ENCODE measurements around the gene HUS1B.
"Not testable (repeated sequence)": the region's sequence is repeated elsewhere in the genome, so short reads cannot be mapped to it uniquely, and the experiment has no call there.

Gene HUS1B

DNA sequence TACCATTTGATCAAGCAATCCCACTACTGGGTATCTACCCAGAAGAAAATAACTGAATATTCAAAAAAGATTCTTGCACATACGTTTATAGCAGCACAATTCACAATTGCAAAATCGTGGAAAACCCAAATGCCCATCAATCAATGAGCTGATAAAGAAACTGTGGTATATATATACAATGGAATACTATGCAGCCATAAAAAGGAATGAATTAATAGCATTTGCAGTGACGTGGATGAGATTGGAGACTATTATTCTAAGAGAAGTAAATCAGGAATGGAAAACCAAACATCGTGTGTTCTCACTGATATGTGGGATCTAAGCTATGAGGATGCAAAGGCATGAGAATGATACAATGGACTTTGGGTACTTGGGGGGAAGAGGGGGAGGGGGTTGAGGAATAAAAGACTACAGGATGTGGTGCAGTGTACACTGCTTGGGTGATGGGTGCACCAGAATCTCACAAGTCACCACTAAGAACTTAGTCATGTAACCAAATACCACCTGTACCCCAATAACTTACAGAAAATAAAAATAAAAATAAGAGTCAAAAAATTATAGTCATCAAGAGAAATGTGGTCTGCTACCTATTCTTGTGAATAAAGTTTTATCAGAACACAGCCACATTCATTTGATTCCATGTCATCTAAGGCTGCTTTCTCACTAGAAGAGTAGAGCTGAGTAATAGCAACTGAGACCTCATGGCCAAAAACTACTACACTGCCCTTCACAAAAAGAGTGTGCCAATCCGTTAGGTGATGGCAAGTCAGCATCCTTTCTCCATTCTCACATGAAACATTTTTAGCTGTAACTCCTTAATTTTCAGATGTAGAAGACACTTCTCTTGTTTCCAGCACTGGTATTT lies 8.7 kb upstream of the HUS1B start:
- Histone ChIP-seq H3K4me3 (ENCODE audit: low read length) (no peak overlapping the region), H3K79me2 (ENCODE audit: low read length) (peaks cover 34% of the 10 kb centered on the region), H3K9me2 (replicated peaks; ENCODE audit: insufficient read depth, low read length) (no peaks in the 10 kb centered on the region), H3K27ac (ENCODE audit: low read length) (no peak overlapping the region), H2AFZ (ENCODE audit: low read length) (no peak overlapping the region), H3K9me3 (replicated peaks; ENCODE audit: insufficient read depth, low read length) (no peaks in the 10 kb centered on the region), H4K20me1 (ENCODE audit: insufficient read depth, low read length) (no peaks in the 10 kb centered on the region), H3F3A (ENCODE audit: insufficient read depth, low read length) (no peaks in the 10 kb centered on the region), H3K27me3 (replicated peaks; ENCODE audit: insufficient read depth, low read length) (no peaks in the 10 kb centered on the region), H3K36me3 (replicated peaks; ENCODE audit: insufficient read depth, low read length) (no peaks in the 10 kb centered on the region), H3K4me2 (ENCODE audit: low read depth, low read length) (no peak overlapping the region), H3K9ac (ENCODE audit: low read length) (no peak overlapping the region), H3K4me1 (ENCODE audit: low read length) (no peaks in the 10 kb centered on the region)
- DNase-seq, result no peak
- TF ChIP-seq EZH2 (optimal IDR thresholded peaks at IDR 0.05; ENCODE audit: low read depth, low read length) (no peak), CTCF (IDR thresholded peaks at IDR 0.05; ENCODE audit: low read length) (no peak), EZH2phosphoT487 (IDR thresholded peaks at IDR 0.05; ENCODE audit: low read length) (no peak)

- H4K20me1 ChIP-seq (ENCODE audit: insufficient read depth, low read length); H3K9me2 ChIP-seq (replicated peaks; ENCODE audit: insufficient read depth, low read length); H3K4me2 ChIP-seq (ENCODE audit: low read depth, low read length); H3K4me1 ChIP-seq (ENCODE audit: low read length); H3K9ac ChIP-seq (ENCODE audit: low read length); H3F3A ChIP-seq (ENCODE audit: insufficient read depth, low read length); H3K27me3 ChIP-seq (replicated peaks; ENCODE audit: insufficient read depth, low read length); H3K4me3 ChIP-seq (ENCODE audit: low read length); H3K36me3 ChIP-seq (replicated peaks; ENCODE audit: insufficient read depth, low read length); H3K9me3 ChIP-seq (replicated peaks; ENCODE audit: insufficient read depth, low read length); H2AFZ ChIP-seq (ENCODE audit: low read length); DNase-seq; H3K27ac ChIP-seq (ENCODE audit: low read length): not testable (repeated sequence)
- peaks cover 45% of the 10 kb centered on the region for H3K79me2 ChIP-seq (ENCODE audit: low read length)
These were observed 6.9 kb upstream of the HUS1B start for GRCh38 chr6:663788-664187.

GRCh38 chr6:659716-660581 lies 3.0 kb upstream of the HUS1B start:
- H3K79me2 ChIP-seq (ENCODE audit: low read length), result peaks cover 46% of the 10 kb centered on the region
- H3K36me3 ChIP-seq (replicated peaks; ENCODE audit: insufficient read depth, low read length), result no peaks in the 10 kb centered on the region
- H3K9ac ChIP-seq (ENCODE audit: low read length), result no peak overlapping the region
- no peaks in the 10 kb centered on the region for H3F3A ChIP-seq (ENCODE audit: insufficient read depth, low read length)
- H2AFZ ChIP-seq (ENCODE audit: low read length), result no peak overlapping the region
- H3K9me2 ChIP-seq (replicated peaks; ENCODE audit: insufficient read depth, low read length), result no peaks in the 10 kb centered on the region
- H3K4me2 ChIP-seq (ENCODE audit: low read depth, low read length), result no peak overlapping the region
- no peaks in the 10 kb centered on the region for H3K27me3 ChIP-seq (replicated peaks; ENCODE audit: insufficient read depth, low read length)
- H3K9me3 ChIP-seq (replicated peaks; ENCODE audit: insufficient read depth, low read length), result no peaks in the 10 kb centered on the region
- H3K4me3 ChIP-seq (ENCODE audit: low read length), result no peak overlapping the region
- H3K27ac ChIP-seq (ENCODE audit: low read length), result no peak overlapping the region
- DNase-seq, result no peak
- H4K20me1 ChIP-seq (ENCODE audit: insufficient read depth, low read length), result no peaks in the 10 kb centered on the region
- H3K4me1 ChIP-seq (ENCODE audit: low read length), result no peaks in the 10 kb centered on the region
- TF ChIP-seq EZH2 (optimal IDR thresholded peaks at IDR 0.05; ENCODE audit: low read depth, low read length) (no peak), CTCF (IDR thresholded peaks at IDR 0.05; ENCODE audit: low read length) (no peak), EZH2phosphoT487 (IDR thresholded peaks at IDR 0.05; ENCODE audit: low read length) (no peak)
